ENCODE measurements around the gene PLCL2.

GRCh38 chr3:17055374-17056276 lies 170.9 kb downstream of the PLCL2 start:
- TF ChIP-seq CTCF (IDR thresholded peaks at IDR 0.05), result no peak
- TF ChIP-seq EP300 (IDR thresholded peaks at IDR 0.05), result no peak
- no peak for TF ChIP-seq POLR2AphosphoS5 (IDR thresholded peaks at IDR 0.05)
- no peak for TF ChIP-seq POLR2A (IDR thresholded peaks at IDR 0.05; ENCODE audit: low read depth)

All from esophagus muscularis mucosa (tissue), 4 donors.